Stimulated activated CD8-positive, alpha-beta memory T cell treated with anti-CD3 and anti-CD28 coated beads, Interleukin-7, amount 100 ng/mL, for 4 hours (primary cell): ENCODE data around the gene KRT85.
"Not testable (repeated sequence)": the region's sequence is repeated elsewhere in the genome, so short reads cannot be mapped to it uniquely, and the experiment has no call there.

Source experiments
- DNase-seq, 2 donors: peaks; one replicate each; pipeline ENCODE4 v3.0.0-alpha.2; 2020; ENCODE audit warnings: low read depth in 2 of 2

KRT85 gene

DNA sequence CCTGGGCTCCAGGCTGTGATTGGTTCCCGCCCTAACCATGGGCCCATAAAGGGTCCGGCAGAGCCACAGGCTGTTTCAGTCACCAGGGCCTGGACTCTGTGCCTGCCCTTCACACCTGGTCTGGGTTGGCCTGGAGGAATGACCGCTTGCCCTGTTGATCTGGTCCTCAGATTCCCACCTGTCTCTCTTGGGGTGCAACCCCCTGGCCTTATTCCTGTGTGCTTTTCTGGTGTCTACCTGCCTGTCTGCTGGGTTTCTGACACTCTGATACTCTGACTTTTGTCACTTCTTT, 43.2 kb downstream of the KRT85 start:
- no peak for DNase-seq

DNA sequence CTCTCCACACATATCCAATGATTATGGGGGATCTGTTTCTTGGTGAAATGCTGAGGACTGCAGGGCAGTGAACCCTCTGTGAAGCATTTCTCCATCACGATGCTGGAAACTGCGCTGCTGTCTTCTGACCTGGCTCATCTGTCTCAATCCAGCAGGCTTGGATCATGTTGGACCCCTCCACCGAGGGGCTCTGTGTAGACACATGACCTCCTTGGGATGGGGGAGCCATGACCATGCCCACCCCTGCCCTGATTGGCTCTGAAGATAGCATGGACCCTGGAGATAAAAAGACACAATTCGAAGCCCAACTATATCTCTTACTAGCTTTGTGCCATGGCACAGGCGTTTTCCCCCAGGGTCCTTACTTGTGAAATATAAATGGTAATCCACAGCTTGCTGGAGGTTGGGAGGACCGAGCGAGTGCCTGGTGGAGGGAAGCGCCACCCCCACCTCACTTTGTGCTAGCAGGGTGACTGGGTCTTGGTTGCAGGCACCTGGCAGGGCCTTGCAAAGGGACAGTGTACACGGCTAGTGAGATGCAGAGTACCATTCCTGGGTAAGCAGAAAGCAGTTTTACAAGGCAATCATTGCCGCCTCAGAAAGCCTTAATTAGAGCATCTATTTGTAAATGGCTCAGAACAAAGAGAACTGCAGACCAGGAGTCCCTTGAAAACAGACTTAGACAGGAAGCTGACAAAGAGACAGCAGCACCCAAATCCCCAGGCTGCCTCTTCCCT, 43.7 kb downstream of the KRT85 start:
- DNase-seq = no peak

DNA sequence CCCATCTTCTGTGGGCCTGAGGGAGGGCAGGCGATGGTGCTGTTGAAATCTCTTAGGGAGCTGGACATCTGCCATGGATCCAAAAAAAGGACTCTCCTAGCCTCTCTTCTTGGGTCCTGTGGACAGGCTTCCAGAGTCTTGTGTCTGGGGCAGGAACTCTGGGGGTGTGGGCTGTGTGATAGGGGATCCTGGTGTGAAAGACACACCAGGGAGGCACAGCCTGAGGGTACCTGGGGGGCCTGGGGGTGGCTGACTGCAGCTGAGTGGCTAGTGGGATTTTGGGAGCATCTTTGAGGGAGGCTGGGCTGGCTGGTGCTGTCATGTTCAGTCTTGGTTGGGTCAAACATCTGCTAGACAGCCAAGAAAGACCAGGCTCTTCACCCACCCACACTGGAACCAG, 44.3 kb downstream of the KRT85 start:
- no peak for DNase-seq

DNA sequence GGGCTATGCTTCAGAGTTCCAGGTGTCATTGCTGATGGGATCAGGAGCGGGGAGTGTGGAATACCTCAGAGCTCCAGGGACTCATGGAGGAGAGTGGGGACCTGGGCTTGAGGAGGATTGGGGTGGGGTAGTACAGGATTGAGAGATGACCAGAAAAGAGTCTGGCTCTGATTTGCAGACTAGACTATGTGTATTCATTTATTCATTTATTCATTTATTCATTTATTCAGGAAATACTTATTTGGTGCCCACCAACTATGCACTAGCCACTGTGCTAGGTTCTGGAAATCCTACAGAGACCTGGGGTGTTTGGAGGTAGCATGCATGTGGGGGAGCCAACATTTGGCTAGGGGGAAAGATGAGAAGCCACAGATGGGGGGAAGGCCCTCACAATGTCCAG, 45.2 kb downstream of the KRT85 start:
- no peak for DNase-seq

DNA sequence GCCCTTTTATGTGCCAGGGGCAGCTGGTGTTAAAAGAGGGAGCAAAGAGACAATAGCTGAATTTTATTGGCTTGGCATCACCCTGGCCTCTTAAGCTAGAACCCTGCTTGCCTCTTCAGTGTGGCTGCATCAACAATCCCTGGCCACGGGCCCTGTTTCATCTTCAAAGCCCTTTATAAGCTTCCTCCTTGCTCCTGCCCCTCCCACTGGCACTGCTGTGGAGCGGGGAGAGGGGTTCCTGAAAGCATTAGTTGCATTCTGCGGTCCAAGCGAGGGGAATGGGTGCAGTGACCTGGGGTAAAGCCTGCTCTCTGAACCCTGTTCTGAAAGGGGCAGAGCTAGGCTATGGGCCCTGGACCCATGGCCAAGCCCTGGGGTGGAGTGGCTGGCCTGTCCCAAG, 45.9 kb downstream of the KRT85 start:
- DNase-seq = no peak

DNA sequence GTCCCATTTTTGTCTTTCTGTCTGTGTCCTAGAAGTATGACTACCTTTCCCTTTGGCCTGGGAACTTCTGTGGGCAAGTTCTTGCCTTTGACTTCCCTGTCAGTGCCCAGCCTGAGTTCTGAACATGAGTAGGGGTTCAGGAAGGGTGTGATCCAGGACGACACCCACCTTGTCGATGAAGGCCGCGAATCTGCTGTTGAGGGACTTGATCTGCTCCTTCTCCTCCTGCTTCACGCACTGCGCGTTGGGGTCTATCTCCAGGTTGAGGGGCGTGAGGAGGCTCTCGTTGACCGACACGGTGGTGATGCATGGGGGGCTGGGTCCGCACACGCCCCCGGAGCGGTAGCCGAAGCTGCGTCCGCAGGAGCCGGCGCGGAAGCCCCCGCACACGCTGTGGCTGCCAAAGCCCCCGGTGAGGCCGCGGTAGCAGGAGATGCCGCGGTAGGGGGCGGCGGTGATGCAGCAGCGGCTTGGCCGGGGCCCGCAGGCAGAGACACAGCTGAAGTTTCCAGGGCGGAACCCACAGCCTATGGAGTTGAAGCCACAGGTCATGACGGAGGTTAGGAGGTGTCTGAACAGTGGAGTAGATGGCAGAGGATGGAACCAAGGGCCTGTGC, 46.4 kb downstream of the KRT85 start, which contains the start of gene KRT83:
TSS of gene KRT83 (minus strand) at position 615 of the 617 bp plus-strand sequence. CDS start at position 552, 63 bp downstream.
- DNase-seq = no peak

DNA sequence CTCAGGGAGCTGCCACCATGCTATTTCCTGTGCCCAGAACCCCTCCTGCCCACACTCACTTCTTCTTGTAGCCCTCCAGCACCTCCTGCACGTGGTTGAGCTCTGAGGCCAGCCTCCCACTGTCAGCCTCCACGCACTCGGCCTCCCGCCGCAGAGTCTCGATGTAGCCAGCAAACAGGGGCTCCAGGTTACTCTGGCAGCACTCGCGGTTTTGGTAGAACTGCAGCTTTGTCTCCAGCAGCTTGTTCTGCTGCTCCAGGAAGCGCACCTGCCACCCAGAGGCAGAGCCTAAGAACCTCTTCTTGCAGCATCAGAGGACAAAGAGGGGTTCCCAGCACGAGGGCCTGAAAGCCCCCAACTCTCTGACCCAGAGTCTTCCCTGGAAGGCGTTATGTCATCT, 48.2 kb downstream of the KRT85 start:
- no peak for DNase-seq

DNA sequence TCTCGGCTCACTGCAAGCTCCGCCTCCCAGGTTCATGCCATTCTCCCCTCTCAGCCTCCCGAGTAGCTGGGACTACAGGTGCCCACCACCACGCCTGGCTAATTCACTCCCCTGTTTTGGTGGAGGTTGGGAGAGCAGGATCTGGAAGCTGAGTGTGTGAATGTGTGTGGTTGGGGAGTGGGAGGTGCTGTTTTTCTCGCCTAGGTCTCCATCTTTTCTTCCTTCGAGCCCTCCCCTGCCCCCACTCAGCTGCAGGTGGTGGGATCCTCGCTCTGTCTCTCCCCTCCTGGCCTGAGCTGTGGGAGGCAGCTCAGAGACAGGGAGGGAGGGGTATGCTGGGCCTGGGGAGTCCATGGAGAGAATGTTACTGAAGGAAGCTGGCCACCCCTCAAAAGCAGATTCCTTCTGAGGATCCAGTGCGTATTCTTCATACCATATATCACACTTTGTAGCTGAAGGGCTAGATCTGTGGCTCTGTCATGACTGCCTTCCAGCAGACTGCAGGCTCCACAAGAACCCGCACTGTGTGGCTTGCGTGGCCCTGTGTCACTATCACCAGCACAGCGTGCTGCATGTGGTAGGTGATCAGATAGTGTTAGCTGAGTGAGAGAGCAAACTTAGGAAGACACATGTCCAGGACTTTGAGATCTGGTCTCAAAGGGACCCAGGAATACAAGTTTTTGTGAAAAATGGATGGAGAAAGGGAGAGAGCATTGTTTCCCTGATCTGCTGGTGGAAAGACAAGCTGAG, 48.9 kb downstream of the KRT85 start:
- DNase-seq = no peak

DNA sequence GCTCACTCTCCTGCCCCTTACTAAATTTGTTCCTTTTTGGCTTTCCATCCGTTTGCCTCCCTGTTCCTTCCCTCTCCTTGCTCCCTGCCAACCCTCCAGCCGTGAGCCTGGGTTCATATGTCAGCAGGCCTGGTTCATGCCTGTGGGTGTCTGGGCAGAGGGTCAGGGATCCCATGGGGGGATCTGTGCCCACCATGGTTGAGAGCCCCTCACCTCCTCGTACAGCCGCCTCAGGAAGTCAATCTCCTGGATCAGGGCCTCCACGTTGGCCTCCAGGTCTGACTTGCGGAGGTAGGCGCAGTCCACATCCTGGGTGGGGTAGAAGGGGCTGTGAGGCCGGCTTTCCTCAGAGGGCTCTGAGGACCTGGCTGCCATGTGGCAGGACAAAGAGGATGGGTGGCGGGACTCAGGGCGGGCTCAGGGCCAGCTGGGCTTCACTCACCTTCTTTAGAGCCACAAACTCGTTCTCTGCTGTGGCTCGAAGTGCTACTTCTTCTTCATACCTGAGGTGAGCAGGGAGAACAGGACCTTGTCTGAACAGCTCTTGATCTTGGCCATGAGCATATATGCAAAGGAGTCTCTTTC, 49.7 kb downstream of the KRT85 start:
- DNase-seq = no peak

DNA sequence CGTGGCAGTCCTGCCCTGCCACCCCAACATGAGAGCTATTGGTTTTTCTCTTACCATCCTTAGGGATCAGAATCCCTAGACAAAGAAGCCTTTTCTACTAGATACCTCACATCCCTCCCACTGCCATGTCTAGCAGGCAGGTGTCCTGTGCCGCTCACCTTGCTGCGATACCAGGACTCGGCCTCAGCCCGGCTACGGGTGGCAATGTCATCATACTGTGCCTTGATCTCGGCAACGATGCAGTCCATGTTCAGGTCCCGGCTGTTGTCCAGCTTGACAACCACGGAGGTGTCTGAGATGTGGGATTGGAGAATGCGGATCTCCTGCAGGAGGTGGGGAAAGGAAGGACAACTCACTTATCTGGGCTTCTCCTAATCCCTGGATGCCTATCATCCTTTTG, 50.6 kb downstream of the KRT85 start:
- no peak for DNase-seq

DNA sequence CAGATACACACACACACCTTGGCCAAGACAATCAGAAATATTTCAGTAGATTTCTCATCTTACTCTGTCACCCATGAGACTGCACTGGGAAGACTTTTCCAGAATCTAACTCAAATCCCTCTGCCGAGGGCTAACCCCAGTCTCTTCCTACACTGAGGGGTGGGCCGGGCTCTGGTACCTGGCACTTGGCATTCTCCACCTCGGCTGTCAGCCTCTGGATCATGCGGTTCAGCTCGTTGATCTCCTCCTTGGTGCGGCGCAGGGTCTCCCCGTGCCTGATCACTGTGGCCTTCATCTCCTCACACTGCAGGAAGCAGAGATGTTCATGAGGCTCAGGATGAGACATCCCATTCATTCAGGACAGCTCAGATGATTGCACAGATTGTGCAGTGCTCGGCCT, 51.0 kb downstream of the KRT85 start:
- DNase-seq = no peak

DNA sequence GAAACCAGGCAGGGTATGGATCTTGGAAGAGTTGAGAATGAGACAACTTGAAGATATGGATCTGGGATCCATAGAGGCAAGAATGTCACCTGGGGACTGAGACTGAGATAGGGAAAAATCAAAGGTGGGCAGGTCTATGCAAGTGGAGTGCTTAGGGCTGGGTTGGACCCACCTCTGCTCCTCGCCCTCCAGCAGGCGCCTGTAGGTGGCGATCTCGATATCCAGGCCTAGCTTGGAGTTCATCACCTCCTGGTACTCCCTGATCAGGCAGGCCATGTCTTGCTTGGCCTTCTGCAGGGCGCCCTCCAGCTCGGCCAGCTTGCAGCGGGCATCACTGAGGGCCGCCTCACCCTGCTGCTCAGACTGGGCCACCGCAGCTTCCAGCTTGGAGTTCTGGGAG, 51.6 kb downstream of the KRT85 start:
- DNase-seq = not testable (repeated sequence)

DNA sequence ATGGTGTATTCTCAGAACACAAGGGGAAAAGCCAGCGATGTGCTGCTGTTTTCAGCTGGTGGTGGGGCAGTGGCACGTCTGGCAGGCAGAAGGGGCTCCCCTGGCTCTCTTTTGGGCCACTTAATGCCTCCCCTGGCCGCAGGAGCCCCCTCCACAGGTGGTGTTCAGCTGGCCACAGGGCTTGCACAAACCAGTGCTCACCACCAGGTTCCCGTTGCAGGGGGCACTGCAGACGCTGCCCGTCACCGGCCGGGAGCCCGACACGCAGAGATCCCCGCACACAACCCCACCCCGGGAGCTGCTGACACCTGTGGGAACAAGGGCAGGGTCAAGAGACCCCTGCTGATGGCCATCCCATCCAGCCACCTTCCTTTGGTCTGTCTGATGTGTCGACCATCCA, 52.8 kb downstream of the KRT85 start:
- no peak for DNase-seq

DNA sequence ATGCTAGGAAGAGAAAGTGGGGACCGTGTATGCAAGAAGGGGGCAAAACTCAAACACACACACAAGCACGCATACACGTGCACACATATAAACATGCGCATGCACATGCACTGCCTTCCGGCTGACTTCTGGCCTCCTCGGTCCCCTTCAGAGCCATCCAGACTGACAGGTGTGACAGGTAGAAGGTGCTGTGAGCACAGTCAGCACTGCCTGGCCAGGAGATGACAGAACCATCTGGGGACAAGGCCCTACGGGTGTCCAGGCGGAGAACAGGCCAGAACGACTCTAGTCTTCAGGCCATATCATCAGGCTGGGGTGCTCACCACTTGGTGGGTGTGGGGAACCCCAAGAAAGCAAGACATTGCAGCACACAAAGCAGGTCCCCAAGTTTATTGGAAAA, 53.4 kb downstream of the KRT85 start:
- DNase-seq = no peak

DNA sequence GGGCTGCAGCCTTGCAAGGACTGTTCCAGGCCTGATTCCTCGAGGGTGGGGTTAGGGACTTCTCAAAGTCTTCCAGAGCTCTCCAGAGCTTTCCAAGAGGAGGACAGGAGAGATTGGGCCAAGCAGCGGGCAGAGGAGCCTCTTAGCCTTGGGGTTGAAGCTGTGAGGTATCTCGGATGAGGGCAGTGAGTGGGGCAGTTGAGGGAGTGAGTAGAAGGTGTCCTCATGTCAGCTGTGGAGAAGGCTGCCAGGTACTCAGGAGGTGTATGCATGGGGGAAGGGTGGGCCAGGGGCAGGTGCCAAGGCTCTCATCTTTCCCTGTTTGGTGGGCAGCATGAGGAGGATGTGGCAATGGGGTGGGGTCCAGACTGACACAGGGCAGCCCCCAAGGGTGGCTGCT, 53.8 kb downstream of the KRT85 start:
- no peak for DNase-seq

DNA sequence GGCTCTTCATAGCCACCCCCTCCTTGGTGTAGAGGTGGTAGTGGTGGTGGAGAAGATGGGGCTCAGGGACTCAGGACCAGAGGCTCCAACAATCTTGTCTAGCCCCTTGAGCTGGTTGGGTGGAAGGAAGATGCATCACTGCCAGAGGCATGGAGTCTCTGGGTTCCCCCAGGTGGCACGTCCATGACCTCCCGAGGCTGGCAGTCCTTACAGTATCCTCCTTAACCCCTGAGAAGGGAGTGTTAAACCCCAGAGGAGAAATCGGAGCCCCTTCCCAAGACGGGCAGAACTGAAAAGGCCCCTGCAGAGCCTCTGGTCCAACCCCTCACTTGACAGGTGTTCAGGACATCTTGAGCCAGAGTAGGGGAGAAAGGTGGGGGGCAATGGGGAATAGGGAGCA, 55.2 kb downstream of the KRT85 start:
- DNase-seq = no peak

DNA sequence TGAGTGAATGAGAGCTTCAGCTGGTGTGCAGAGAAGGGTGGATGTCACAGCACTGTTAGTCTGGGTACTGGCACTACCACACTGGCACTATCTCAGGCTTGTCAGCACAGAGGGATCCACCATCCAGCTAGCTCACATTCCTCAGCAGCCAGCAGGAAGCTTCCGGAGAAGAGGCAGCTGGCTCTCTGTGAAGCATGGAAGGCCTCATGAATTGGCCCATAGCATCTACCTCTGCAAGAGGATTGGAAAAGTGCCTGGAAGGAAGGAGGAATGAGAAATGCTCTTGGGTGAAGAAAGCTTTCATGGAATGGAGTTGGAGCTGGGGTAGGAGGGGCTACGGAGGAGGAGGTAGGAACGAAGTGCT, 56.0 kb downstream of the KRT85 start:
- DNase-seq = no peak

DNA sequence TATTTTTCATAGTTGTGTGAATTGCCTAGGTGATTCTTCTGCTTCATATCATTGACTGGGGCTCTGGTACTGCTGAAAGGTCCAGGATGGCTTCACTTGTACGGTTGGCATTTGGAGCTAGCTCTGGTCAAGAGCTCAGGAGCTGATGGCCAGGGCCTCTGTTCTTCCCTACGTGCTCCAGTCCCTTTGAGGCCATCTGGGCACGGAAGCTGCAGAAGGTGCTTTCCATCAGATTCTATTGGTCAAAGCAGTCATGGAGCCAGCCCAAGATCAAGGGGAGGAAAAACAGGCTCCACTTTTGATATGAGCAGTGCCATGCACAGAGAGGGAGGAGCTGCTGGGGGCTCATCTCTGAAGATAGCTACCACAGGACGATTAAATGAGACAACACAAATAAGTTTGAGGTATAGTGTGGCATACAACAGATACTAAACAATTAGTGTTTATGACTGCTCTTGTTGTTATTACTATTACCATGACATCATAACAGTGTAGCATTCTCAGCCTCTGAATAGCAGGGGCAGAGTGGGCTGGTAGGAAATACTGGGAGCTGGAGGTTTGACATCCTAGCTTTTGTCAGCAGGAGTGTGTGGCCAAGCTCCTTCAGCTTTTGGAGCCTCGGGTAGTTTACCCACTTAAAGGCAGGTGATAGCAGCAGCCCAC, 56.5 kb downstream of the KRT85 start:
- no peak for DNase-seq
